ENCODE data around the gene TNF. TPM values are rescaled to one million over a fixed set of nuclear protein-coding genes. Genes with fewer than 3 reads are reported as not detected.
A peak's percentile ranks its signal among the peaks of the same experiment; 100 is the strongest.

TNF gene
- total and polyA plus RNA-seq, 2 of the 13 experiments (the other 11 are each of a cell fraction or from before 2014, with no cell fraction given): not detected

DNA sequence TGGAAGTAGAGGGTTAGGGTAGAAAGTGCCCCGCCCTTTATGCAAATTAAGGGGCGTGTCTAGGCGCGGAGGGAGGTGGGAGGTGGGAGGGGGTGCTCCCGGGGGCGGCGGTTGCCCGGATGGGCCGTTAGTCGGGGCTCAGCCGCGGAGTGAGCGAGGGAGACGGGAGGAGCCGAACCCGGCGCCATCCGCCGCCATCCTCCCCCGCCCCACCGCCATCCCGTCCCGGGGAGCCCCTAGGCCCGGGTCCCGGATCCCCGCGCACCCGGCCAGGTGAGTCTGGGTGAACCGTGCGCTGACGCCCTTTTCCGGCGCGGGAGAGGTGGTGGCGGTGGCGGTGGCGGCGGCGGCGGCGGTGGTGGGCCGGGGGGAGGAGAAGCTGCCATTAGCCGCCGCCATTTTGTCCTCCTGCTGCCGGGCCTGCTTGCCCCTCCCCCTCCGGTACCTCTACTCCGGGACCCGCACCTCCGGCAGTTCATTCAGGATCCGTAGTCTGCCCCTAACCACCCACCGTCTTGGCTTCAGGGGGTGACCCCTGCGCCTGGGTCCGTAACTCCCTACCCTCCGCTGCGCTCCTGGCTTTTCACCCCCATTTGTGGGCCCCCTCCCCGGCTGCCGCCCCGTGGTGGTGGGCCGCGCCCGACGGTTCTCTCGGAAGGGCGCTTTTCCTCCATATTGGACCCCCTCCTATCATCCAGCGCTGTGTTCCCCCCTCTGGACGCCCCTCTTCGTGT lies 45.4 kb downstream of the TNF start, which contains the start of gene PRRC2A (continued):
- TF ChIP-seq, protein P1, sequence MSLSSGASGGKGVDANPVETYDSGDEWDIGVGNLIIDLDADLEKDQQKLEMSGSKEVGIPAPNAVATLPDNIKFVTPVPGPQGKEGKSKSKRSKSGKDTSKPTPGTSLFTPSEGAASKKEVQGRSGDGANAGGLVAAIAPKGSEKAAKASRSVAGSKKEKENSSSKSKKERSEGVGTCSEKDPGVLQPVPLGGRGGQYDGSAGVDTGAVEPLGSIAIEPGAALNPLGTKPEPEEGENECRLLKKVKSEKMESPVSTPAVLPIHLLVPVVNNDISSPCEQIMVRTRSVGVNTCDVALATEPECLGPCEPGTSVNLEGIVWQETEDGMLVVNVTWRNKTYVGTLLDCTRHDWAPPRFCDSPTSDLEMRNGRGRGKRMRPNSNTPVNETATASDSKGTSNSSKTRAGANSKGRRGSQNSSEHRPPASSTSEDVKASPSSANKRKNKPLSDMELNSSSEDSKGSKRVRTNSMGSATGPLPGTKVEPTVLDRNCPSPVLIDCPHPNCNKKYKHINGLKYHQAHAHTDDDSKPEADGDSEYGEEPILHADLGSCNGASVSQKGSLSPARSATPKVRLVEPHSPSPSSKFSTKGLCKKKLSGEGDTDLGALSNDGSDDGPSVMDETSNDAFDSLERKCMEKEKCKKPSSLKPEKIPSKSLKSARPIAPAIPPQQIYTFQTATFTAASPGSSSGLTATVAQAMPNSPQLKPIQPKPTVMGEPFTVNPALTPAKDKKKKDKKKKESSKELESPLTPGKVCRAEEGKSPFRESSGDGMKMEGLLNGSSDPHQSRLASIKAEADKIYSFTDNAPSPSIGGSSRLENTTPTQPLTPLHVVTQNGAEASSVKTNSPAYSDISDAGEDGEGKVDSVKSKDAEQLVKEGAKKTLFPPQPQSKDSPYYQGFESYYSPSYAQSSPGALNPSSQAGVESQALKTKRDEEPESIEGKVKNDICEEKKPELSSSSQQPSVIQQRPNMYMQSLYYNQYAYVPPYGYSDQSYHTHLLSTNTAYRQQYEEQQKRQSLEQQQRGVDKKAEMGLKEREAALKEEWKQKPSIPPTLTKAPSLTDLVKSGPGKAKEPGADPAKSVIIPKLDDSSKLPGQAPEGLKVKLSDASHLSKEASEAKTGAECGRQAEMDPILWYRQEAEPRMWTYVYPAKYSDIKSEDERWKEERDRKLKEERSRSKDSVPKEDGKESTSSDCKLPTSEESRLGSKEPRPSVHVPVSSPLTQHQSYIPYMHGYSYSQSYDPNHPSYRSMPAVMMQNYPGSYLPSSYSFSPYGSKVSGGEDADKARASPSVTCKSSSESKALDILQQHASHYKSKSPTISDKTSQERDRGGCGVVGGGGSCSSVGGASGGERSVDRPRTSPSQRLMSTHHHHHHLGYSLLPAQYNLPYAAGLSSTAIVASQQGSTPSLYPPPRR (CRISPR knock-in tag; IDR thresholded peaks at IDR 0.05; ENCODE audit: borderline replicate concordance): no peak
- TF ChIP-seq ZNF530 (CRISPR knock-in tag; IDR thresholded peaks at IDR 0.05; ENCODE audit: low read depth) (no peak), FOXK1 (CRISPR knock-in tag; IDR thresholded peaks at IDR 0.05; ENCODE audit: borderline replicate concordance, low read depth) (peak; percentile 12; the same call in 1 of the 2 replicates), ATM (IDR thresholded peaks at IDR 0.05; ENCODE audit: borderline replicate concordance) (no peak), MZF1 (CRISPR knock-in tag; IDR thresholded peaks at IDR 0.05; ENCODE audit: borderline replicate concordance) (no peak; the same call in 1 of the 2 replicates), CAMTA2 (CRISPR knock-in tag; IDR thresholded peaks at IDR 0.05; ENCODE audit: borderline replicate concordance) (peak; percentile 87; the same call in 1 of the 2 replicates), ZNF776 (CRISPR knock-in tag; IDR thresholded peaks at IDR 0.05) (peak; percentile 67), ZNF224 (CRISPR knock-in tag; IDR thresholded peaks at IDR 0.05) (0 out of 2 replicates have a peak, but pooled peaks have one; percentile 1), ZKSCAN1 (IDR thresholded peaks at IDR 0.05; ENCODE audit: low read length) (no peak), U2AF1 (optimal IDR thresholded peaks at IDR 0.05; ENCODE audit: low read depth, low read length) (no peak), HCFC1 (IDR thresholded peaks at IDR 0.05; ENCODE audit: low read depth, low read length) (no peak), KAT7 (CRISPR knock-in tag; IDR thresholded peaks at IDR 0.05; ENCODE audit: borderline replicate concordance) (no peak; the same call in 1 of the 2 replicates)
- TF ChIP-seq, protein P2, sequence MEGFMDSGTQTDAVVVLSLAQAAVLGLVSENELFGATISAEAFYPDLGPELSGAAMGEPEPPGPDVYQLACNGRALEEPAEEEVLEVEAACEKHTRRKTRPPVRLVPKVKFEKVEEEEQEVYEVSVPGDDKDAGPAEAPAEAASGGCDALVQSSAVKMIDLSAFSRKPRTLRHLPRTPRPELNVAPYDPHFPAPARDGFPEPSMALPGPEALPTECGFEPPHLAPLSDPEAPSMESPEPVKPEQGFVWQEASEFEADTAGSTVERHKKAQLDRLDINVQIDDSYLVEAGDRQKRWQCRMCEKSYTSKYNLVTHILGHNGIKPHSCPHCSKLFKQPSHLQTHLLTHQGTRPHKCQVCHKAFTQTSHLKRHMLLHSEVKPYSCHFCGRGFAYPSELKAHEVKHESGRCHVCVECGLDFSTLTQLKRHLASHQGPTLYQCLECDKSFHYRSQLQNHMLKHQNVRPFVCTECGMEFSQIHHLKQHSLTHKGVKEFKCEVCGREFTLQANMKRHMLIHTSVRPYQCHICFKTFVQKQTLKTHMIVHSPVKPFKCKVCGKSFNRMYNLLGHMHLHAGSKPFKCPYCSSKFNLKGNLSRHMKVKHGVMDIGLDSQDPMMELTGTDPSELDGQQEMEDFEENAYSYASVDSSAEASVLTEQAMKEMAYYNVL (CRISPR knock-in tag; IDR thresholded peaks at IDR 0.05; ENCODE audit: borderline replicate concordance): peak; percentile 83; the same call in 1 of the 2 replicates
- TF ChIP-seq, protein P3, sequence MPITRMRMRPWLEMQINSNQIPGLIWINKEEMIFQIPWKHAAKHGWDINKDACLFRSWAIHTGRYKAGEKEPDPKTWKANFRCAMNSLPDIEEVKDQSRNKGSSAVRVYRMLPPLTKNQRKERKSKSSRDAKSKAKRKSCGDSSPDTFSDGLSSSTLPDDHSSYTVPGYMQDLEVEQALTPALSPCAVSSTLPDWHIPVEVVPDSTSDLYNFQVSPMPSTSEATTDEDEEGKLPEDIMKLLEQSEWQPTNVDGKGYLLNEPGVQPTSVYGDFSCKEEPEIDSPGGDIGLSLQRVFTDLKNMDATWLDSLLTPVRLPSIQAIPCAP (CRISPR knock-in tag; IDR thresholded peaks at IDR 0.05; ENCODE audit: low read depth): no peak
- TF ChIP-seq, protein P4, sequence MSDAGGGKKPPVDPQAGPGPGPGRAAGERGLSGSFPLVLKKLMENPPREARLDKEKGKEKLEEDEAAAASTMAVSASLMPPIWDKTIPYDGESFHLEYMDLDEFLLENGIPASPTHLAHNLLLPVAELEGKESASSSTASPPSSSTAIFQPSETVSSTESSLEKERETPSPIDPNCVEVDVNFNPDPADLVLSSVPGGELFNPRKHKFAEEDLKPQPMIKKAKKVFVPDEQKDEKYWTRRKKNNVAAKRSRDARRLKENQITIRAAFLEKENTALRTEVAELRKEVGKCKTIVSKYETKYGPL (CRISPR knock-in tag; IDR thresholded peaks at IDR 0.05): no peak
- TF ChIP-seq, protein P5, sequence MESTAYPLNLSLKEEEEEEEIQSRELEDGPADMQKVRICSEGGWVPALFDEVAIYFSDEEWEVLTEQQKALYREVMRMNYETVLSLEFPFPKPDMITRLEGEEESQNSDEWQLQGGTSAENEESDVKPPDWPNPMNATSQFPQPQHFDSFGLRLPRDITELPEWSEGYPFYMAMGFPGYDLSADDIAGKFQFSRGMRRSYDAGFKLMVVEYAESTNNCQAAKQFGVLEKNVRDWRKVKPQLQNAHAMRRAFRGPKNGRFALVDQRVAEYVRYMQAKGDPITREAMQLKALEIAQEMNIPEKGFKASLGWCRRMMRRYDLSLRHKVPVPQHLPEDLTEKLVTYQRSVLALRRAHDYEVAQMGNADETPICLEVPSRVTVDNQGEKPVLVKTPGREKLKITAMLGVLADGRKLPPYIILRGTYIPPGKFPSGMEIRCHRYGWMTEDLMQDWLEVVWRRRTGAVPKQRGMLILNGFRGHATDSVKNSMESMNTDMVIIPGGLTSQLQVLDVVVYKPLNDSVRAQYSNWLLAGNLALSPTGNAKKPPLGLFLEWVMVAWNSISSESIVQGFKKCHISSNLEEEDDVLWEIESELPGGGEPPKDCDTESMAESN (CRISPR knock-in tag; conservative IDR thresholded peaks at IDR 0.05): no peak; the same call in 1 of the 2 replicates
- TF ChIP-seq, protein P6, sequence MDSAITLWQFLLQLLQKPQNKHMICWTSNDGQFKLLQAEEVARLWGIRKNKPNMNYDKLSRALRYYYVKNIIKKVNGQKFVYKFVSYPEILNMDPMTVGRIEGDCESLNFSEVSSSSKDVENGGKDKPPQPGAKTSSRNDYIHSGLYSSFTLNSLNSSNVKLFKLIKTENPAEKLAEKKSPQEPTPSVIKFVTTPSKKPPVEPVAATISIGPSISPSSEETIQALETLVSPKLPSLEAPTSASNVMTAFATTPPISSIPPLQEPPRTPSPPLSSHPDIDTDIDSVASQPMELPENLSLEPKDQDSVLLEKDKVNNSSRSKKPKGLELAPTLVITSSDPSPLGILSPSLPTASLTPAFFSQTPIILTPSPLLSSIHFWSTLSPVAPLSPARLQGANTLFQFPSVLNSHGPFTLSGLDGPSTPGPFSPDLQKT (CRISPR knock-in tag; IDR thresholded peaks at IDR 0.05; ENCODE audit: borderline replicate concordance): no peak
